Smooth muscle cell (in vitro differentiated cells): ENCODE measurements around the gene DEPDC1B. TPM values are rescaled to one million over a fixed set of nuclear protein-coding genes. Genes with fewer than 3 reads are reported as not detected.
"Not testable (repeated sequence)": the region's sequence is repeated elsewhere in the genome, so short reads cannot be mapped to it uniquely, and the experiment has no call there.

Source experiments
- DNase-seq: peaks from one replicate; lab custom pipeline; 2025; ENCODE audit not compliant: unreplicated experiment; lab: John Stamatoyannopoulos, UW
- H2AFZ ChIP-seq: fragments of 200-600 bp; sonication (generic); 2 replicates; pipeline ENCODE4 v1.6.0; 2016; ENCODE audit warnings: antibody characterized with exemption, low read depth, mild to moderate bottlenecking
- H3F3A ChIP-seq: fragments of 200-600 bp; sonication (generic); 2 replicates; pipeline ENCODE4 v1.6.0; 2017; ENCODE audit warnings: antibody characterized with exemption, low read depth
- H3K27ac ChIP-seq: fragments of 200-600 bp; sonication (generic); 2 replicates; pipeline ENCODE4 v1.5.1; 2016; ENCODE audit warnings: low read depth, mild to moderate bottlenecking
- H3K27me3 ChIP-seq: fragments of 200-600 bp; sonication (generic); 2 replicates; pipeline ENCODE4 v1.6.1; 2016; ENCODE audit warnings: low read depth, mild to moderate bottlenecking
- H3K36me3 ChIP-seq: fragments of 200-600 bp; sonication (generic); 2 replicates; pipeline ENCODE4 v1.5.1; 2016; ENCODE audit warnings: low read depth
- H3K4me1 ChIP-seq: fragments of 200-600 bp; sonication (generic); 2 replicates; pipeline ENCODE4 v1.5.1; 2016; ENCODE audit warnings: low read depth
- H3K4me2 ChIP-seq: fragments of 200-600 bp; sonication (generic); 2 replicates; pipeline ENCODE4 v1.6.0; 2016; ENCODE audit warnings: mild to moderate bottlenecking
- H3K4me3 ChIP-seq: fragments of 200-600 bp; sonication (generic); 2 replicates; pipeline ENCODE4 v1.5.1; 2016; ENCODE audit warnings: mild to moderate bottlenecking
- H3K79me2 ChIP-seq: fragments of 200-600 bp; sonication (generic); 2 replicates; pipeline ENCODE4 v1.6.0; 2016; ENCODE audit warnings: low read depth, mild to moderate bottlenecking
- H3K9ac ChIP-seq: fragments of 200-600 bp; sonication (generic); 2 replicates; pipeline ENCODE4 v1.6.0; 2016; ENCODE audit warnings: low read depth
- H3K9me3 ChIP-seq: fragments of 200-600 bp; sonication (generic); replicated peaks from 2 replicates; pipeline ENCODE4 v1.5.1; 2016; ENCODE audit warnings: low read depth
- H4K20me1 ChIP-seq: fragments of 200-600 bp; sonication (generic); 2 replicates; pipeline ENCODE4 v1.6.0; 2016; ENCODE audit warnings: low read depth
- CTCF ChIP-seq: fragments of 200-600 bp; sonication (generic); IDR thresholded peaks from 2 replicates; pipeline ENCODE4 v1.5.1; 2017; ENCODE audit warnings: borderline replicate concordance, mild to moderate bottlenecking, antibody characterized with exemption; ENCODE audit not compliant: insufficient read depth, poor library complexity, severe bottlenecking
- WGBS: methylation state at CpG from one replicate; pipeline ENCODE4 v1.1.7; 2016; ENCODE audit warnings: low lambda C conversion rate; 5-methylcytosine and 5-hydroxymethylcytosine counted together
- polyA plus RNA-seq: library from polyadenylated mRNA; unstranded; fragments of >200 nt; fragmentation: Nextera tagmentation; extraction: Ambion mirVana; gene quantifications from 2 replicates; pipeline ENCODE4 v1.2.1, GENCODE V29; 2016
- total RNA-seq: library from RNA; depleted of rRNA; stranded (reverse); fragments of >200 nt; gene quantifications from 2 replicates; pipeline ENCODE4 v1.2.3, GENCODE V29; 2014

Gene DEPDC1B
- total and polyA plus RNA-seq, 2 experiments from 2014 or later: 2.7 to 5.8 TPM

- no peaks in the 10 kb centered on the region for H3F3A ChIP-seq
- H3K27me3 ChIP-seq: no peaks in the 10 kb centered on the region
- H3K79me2 ChIP-seq: no peaks in the 10 kb centered on the region
- no peaks in the 10 kb centered on the region for H3K4me1 ChIP-seq
- 95% methylated on average over 11 of the region's 11 CpGs for WGBS
- H3K36me3 ChIP-seq: no peaks in the 10 kb centered on the region
- H2AFZ ChIP-seq: no peak overlapping the region
- no peak overlapping the region for H3K4me2 ChIP-seq
- no peak overlapping the region for H3K9ac ChIP-seq
- H3K27ac ChIP-seq: no peak overlapping the region
- no peaks in the 10 kb centered on the region for H3K9me3 ChIP-seq
- DNase-seq: no peak
- no peak for TF ChIP-seq CTCF
- H3K4me3 ChIP-seq: no peak overlapping the region
- H4K20me1 ChIP-seq: no peaks in the 10 kb centered on the region
These were observed 67.8 kb downstream of the DEPDC1B start for GRCh38 chr5:60632153-60632552.

- no peak overlapping the region for H2AFZ ChIP-seq
- TF ChIP-seq CTCF: no peak
- 95% methylated on average over 2 of the region's 2 CpGs for WGBS
These were observed 69.1 kb downstream of the DEPDC1B start for GRCh38 chr5:60630836-60631235.

GRCh38 chr5:60630179-60630578, 69.8 kb downstream of the DEPDC1B start:
- no peak overlapping the region for H3K9ac ChIP-seq
- DNase-seq: no peak
- H3F3A ChIP-seq: no peaks in the 10 kb centered on the region
- H3K36me3 ChIP-seq: no peaks in the 10 kb centered on the region
- no peak overlapping the region for H3K4me3 ChIP-seq
- no peak for TF ChIP-seq CTCF
- H3K27ac ChIP-seq: no peak overlapping the region
- WGBS: 97% methylated on average over 8 of the region's 8 CpGs
- H3K79me2 ChIP-seq: no peaks in the 10 kb centered on the region
- H3K27me3 ChIP-seq: no peaks in the 10 kb centered on the region
- no peaks in the 10 kb centered on the region for H4K20me1 ChIP-seq
- no peak overlapping the region for H3K4me2 ChIP-seq
- H3K9me3 ChIP-seq: no peaks in the 10 kb centered on the region
- H3K4me1 ChIP-seq: no peaks in the 10 kb centered on the region
- H2AFZ ChIP-seq: no peak overlapping the region

More at GRCh38 chr5:60630836-60631235, 69.1 kb downstream of the DEPDC1B start:
- Histone ChIP-seq H3K27me3 (no peaks in the 10 kb centered on the region), H3K79me2 (no peaks in the 10 kb centered on the region), H3K9me3 (no peaks in the 10 kb centered on the region), H3F3A (no peaks in the 10 kb centered on the region), H3K27ac (no peak overlapping the region), H3K9ac (no peak overlapping the region), H3K4me2 (no peak overlapping the region), H3K4me1 (no peaks in the 10 kb centered on the region), H3K36me3 (no peaks in the 10 kb centered on the region), H3K4me3 (no peak overlapping the region), H4K20me1 (no peaks in the 10 kb centered on the region)
- no peak for DNase-seq

GRCh38 chr5:60624875-60625274, 75.1 kb downstream of the DEPDC1B start:
- H3K4me3 ChIP-seq, H3K4me1 ChIP-seq, H3F3A ChIP-seq, H4K20me1 ChIP-seq, H3K36me3 ChIP-seq, H3K4me2 ChIP-seq, H3K79me2 ChIP-seq, H3K9ac ChIP-seq, DNase-seq, H2AFZ ChIP-seq, H3K27ac ChIP-seq, H3K9me3 ChIP-seq, H3K27me3 ChIP-seq: not testable (repeated sequence)
- WGBS: 97% methylated on average over 7 of the region's 7 CpGs

GRCh38 chr5:60620752-60621151, 79.2 kb downstream of the DEPDC1B start:
- H2AFZ ChIP-seq, H3F3A ChIP-seq, DNase-seq, H3K4me2 ChIP-seq, H3K36me3 ChIP-seq, H3K9ac ChIP-seq, H3K27me3 ChIP-seq, H3K9me3 ChIP-seq, H3K27ac ChIP-seq, H3K4me1 ChIP-seq, H4K20me1 ChIP-seq, H3K79me2 ChIP-seq, H3K4me3 ChIP-seq: not testable (repeated sequence)
- 98% methylated on average over 3 of the region's 3 CpGs for WGBS
